Measurements from ENCODE around the gene AATF.

- TF ChIP-seq CTCF (IDR thresholded peaks at IDR 0.05) (no peak), POLR2A (IDR thresholded peaks at IDR 0.05) (no peak)
Measured at GRCh38 chr17:37106049-37106448, 157.3 kb downstream of the AATF start.

All from adrenal gland (tissue), 5 donors.